Small intestine (tissue), 7 donors: Measurements from ENCODE around the gene NUCB1. TPM values are rescaled to one million over a fixed set of nuclear protein-coding genes. Genes with fewer than 3 reads are reported as not detected.
"Not testable (repeated sequence)": the region's sequence is repeated elsewhere in the genome, so short reads cannot be mapped to it uniquely, and the experiment has no call there.

ENCODE experiments used
- DNase-seq, 2 donors: peaks; one replicate each; pipeline versions ENCODE4 v3.0.0 to v3.0.0-alpha.2; 2013
- FAIRE-seq: peaks from 2 replicates; lab custom pipeline; 2012; peaks lifted over from hg19 to GRCh38; lab: Jason Lieb, UNC
- H3K27ac ChIP-seq, 3 donors: one replicate each; pipeline ENCODE4 v1.5.1; 2013; ENCODE audit warnings: low read length in 2 of 3, mild to moderate bottlenecking in 2 of 3, control low read depth in 1 of 3, inconsistent platforms in 1 of 3, low read depth in 1 of 3, moderate library complexity in 1 of 3
- H3K27me3 ChIP-seq, 3 donors: one replicate each; pipeline ENCODE4 v1.6.1; 2013; ENCODE audit warnings: low read length in 3 of 3, inconsistent platforms in 1 of 3; ENCODE audit not compliant: control insufficient read depth in 3 of 3, insufficient read depth in 3 of 3
- H3K36me3 ChIP-seq, 3 donors: one replicate each; pipeline ENCODE4 v1.6.1; 2013; ENCODE audit warnings: low read length in 3 of 3, inconsistent platforms in 1 of 3, low read depth in 1 of 3, mild to moderate bottlenecking in 1 of 3, moderate library complexity in 1 of 3; ENCODE audit not compliant: control insufficient read depth in 3 of 3, insufficient read depth in 2 of 3
- H3K4me1 ChIP-seq, 3 donors: one replicate each; pipeline ENCODE4 v1.6.1; 2013; ENCODE audit warnings: low read length in 2 of 3, inconsistent platforms in 1 of 3, low read depth in 1 of 3, mild to moderate bottlenecking in 1 of 3, moderate library complexity in 1 of 3; ENCODE audit not compliant: control insufficient read depth in 3 of 3, insufficient read depth in 2 of 3
- H3K4me3 ChIP-seq, 3 donors: one replicate each; pipeline ENCODE4 v1.5.1; 2013; ENCODE audit warnings: low read length in 3 of 3, control low read depth in 1 of 3, inconsistent platforms in 1 of 3, low read depth in 1 of 3, mild to moderate bottlenecking in 1 of 3, moderate library complexity in 1 of 3
- H3K9me3 ChIP-seq, 2 donors: one replicate each; pipeline ENCODE4 v1.6.1; 2013; ENCODE audit warnings: low read depth in 1 of 2, low read length in 1 of 2; ENCODE audit not compliant: control insufficient read depth in 2 of 2, insufficient read depth in 1 of 2
- WGBS, 3 donors: extraction: QIAGEN DNeasy Blood & Tissue Kit; methylation state at CpG; one replicate each; pipeline ENCODE4 v1.1.7; 2013; 5-methylcytosine and 5-hydroxymethylcytosine counted together
- polyA plus RNA-seq, 4 donors: library from polyadenylated mRNA; stranded (reverse) in 3 of 4; unstranded in 1 of 4; fragments of 200-250 nt in 3 of 4; fragments of 120-200 nt in 1 of 4; gene quantifications; one replicate each; pipeline versions ENCODE4 v1.2.1 to v1.2.3, GENCODE V29; 2013
- donor health status: healthy with polysubstance abuse.
- donor health status: control.
- donor health status: control.
- donor health status: Bipolar disorder and iron deficiency.
- donor health status: healthy.

The NUCB1 gene
- polyA plus RNA-seq, 4 donors: 102 to 359 (median 228) TPM

DNA sequence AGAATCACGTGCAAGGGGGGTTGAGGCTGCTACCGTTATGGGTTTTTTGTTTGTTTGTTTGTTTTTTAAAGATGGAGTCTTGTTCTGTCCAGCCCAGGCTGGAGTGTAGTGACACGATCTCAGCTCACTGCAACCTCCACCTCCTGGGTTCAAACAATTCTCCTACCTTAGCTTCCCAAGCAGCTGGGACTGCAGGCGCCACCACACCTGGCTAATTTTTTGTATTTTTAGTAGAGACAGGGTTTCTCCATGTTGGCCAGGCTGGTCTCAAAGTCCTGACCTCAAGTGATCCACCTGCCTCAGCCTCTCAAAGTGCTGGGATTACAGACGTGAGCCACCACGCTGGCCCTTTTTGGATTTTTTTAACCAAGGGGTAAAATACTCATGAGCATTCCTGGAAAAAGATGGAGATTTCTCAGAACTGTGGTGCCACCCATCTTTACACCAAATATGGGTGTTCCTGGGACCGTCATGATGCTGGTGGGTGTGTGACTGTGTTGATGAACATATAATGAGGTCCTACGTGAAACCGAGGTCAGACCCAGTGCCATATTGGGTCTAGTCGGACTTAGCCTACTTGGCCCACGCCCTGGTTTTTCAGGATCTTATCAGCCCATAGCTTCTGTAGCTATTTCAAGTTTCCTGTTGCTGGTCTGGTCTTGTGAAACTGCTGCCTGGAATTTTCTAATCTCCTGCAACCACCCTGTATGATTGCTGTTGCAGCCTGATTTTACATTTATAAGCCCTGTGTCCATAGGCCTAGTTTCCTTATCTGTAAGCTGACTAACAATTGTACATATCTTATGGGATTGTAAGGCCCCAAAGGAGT lies 21.7 kb upstream of the NUCB1 start:
- H3K9me3 ChIP-seq: peaks cover 0 to 6% of the 10 kb centered on the region in 2 donors
- peak overlapping the region; percentile 2 to 79 (median 44) for H3K27ac ChIP-seq
- H3K27me3 ChIP-seq: no peaks in the 10 kb centered on the region
- no peak overlapping the region for H3K4me3 ChIP-seq
- no peak for FAIRE-seq
- H3K4me1 ChIP-seq: peaks cover 0 to 48% (median 3%) of the 10 kb centered on the region in 3 donors
- peak; percentile 75 to 76 for DNase-seq
- H3K36me3 ChIP-seq: peaks cover 4 to 54% (median 8%) of the 10 kb centered on the region in 3 donors
- 55 to 69% (median 69%) methylated on average over 11 of the region's 11 CpGs for WGBS, 3 donors

DNA sequence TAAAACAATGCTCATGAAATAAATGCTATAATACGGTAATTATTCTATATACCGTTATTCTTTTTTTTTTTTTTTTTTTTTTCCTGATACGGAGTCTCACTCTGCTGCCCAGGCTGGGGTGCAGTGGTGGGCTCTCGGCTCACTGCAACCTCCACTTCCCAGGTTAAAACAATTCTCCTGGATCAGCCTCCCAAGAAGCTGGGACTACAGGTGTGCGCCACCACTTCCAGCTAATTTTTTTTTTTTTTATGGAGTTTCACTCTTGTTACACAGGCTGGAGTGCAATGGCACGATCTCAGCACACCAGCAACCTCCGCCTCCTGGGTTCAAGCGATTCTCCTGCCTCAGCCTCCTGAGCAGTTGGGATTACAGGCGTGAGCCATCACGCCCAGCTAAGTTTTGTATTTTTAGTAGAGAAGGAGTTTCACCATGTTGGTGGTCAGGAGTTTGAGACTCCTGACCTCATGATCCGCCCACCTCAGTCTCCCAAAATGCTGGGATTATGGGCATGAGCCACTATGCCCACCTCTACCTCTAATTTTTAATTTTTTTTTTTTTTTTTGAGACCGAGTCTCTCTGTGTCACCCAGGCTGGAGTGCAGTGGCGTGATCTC lies 21.0 kb upstream of the NUCB1 start:
- H3K4me1 ChIP-seq: peaks cover 0 to 41% (median 0%) of the 10 kb centered on the region in 3 donors
- H3K27ac ChIP-seq: peak overlapping the region in 1 of 3 donors; percentile 55
- no peak overlapping the region for H3K4me3 ChIP-seq
- FAIRE-seq (no peak), DNase-seq (no peak)
- H3K36me3 ChIP-seq: peaks cover 0 to 47% (median 4%) of the 10 kb centered on the region in 3 donors
- H3K9me3 ChIP-seq: peaks cover 0 to 6% of the 10 kb centered on the region in 2 donors
- H3K27me3 ChIP-seq: no peaks in the 10 kb centered on the region
- 88 to 94% (median 91%) methylated on average over 13 of the region's 13 CpGs for WGBS, 3 donors

DNA sequence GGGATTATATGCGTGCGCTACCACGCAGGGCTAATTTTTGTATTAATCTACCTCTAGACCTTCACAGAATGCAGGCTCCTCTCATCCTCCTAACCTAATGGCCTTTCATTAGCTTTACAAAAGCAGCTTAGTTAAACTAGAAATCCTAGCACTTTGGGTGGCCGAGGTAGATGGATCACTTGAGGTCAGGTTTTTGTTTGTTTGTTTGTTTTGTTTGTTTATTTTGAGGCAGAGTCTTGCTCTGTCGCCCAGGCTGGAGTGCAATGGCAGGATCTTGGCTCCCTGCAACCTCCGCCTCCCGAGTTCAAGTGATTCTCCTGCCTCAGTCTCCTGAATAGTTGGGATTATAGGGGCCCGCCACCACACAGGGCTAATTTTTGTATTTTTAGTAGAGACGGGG lies 20.4 kb upstream of the NUCB1 start:
- H3K4me3 ChIP-seq, FAIRE-seq, H3K27me3 ChIP-seq, DNase-seq, H3K27ac ChIP-seq, H3K9me3 ChIP-seq: not testable (repeated sequence)
- H3K4me1 ChIP-seq: peaks cover 0 to 35% (median 0%) of the 10 kb centered on the region in 3 donors
- WGBS, 3 donors: 89 to 97% (median 96%) methylated on average over 9 of the region's 9 CpGs
- peaks cover 0 to 42% (median 0%) of the 10 kb centered on the region in 3 donors for H3K36me3 ChIP-seq

DNA sequence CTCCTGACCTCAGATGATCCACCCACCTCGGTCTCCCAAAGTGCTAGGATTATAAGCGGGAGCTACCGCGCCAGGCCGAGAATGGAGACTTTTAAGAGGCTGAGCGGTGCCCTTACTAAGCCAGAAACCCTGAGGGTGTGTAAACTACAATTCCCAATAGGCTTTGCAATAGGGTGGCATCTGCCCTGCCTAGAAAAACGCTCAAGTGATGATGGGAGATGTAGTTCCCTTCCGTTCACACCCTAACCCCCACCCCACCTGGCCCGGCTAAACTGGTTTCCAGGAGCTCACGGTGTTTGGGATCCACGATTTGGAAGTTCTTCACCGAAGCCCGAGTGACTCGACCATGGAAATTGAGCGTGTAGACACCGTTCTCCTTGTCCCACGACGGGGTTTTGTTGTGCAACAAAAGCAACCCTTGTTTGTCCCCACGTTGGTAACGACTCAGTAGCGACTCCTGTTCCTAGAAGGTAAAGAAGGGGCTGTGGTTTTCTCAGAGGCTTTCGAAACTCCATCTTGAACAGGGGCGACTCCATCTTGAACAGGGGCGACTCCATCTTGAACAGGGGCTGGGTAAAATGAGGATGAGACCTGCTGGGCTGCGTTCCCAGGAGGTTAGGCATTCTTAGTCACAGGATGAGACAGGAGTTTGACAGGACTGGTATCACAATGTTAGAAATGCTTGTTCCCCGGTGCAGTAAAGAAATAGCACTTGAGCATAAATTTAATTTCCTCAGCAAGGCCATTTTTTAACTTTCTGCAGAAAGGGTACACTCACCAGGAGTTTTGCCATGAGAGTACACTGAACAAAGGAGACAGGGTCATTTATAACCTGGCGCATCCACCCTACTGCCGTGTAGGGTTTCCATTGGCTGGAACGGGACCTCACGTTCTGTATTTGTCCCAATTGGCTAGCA lies 18.1 kb upstream of the NUCB1 start:
- 87 to 90% (median 88%) methylated on average over 30 of the region's 30 CpGs for WGBS, 3 donors
- no peak for FAIRE-seq
- DNase-seq: peak in 1 of 2 donors; percentile 37
- peaks cover 0 to 19% (median 0%) of the 10 kb centered on the region in 3 donors for H3K4me1 ChIP-seq
- peaks cover 0 to 19% (median 0%) of the 10 kb centered on the region in 3 donors for H3K36me3 ChIP-seq
- H3K9me3 ChIP-seq: peaks cover 0 to 6% of the 10 kb centered on the region in 2 donors
- no peak overlapping the region for H3K4me3 ChIP-seq
- H3K27me3 ChIP-seq: no peaks in the 10 kb centered on the region
- H3K27ac ChIP-seq: no peak overlapping the region

DNA sequence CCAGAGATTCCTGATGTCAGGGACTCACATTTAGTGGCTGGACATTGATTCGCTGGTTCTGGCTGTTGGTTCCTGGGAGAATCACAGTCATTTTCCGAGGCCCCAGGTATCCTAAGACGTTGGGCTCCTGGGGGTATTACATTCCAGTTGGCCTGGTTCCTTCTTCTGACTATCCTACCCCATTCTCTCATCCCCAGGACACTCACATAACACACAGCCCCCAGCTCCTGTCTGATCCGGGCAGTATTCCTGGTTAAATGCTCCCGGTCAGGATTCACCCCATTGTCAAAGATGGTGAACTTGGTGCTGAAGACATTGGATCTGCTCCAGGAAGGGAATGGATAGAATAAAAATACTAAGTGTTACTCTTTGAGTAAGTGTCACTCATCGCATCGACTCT lies 16.4 kb upstream of the NUCB1 start:
- Histone ChIP-seq H3K9me3 (peaks cover 0 to 6% of the 10 kb centered on the region in 2 donors), H3K36me3 (peaks cover 0 to 6% (median 0%) of the 10 kb centered on the region in 3 donors), H3K27me3 (no peaks in the 10 kb centered on the region), H3K4me1 (peaks cover 0 to 7% (median 0%) of the 10 kb centered on the region in 3 donors), H3K27ac (no peak overlapping the region), H3K4me3 (no peak overlapping the region)
- 94 to 98% (median 96%) methylated on average over 7 of the region's 7 CpGs for WGBS, 3 donors
- DNase-seq (no peak), FAIRE-seq (no peak)

DNA sequence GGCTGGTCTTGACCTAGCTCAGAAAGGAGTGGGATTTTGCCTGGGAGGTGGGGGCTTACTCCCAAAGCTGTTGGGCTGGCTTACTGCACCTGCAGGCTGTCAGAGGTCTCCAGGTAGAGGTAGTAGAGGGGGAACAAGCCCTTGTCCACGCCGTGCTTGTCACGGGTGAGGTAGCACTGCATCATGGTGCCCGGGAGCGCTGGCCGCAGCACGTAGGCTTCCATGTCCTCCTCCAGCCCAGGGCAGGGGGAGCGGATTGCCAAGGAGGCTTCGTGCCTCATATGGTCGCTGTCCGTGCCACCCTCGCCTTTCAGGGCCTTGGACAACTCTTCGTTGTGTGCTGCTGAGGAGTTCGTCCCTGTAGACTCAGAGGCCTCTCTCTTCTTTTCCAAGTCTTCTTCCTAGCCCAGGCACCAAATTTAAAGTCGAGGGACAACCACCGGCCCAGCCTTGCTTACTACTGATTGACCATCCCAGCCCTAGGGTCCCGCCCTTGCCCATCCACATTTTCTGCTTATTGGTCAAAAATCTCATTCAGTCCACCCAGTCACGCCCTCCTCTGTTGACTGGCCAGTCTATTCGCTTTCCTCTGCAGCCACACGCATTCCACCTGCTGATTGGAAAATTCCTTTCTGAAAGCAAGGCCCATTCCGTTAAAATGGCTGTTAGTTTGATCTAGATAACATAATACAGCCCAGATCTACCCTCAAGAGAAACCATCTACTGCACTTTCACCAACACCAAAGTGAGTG lies 12.1 kb upstream of the NUCB1 start:
- Histone ChIP-seq H3K4me3 (no peak overlapping the region), H3K27ac (no peak overlapping the region), H3K9me3 (no peaks in the 10 kb centered on the region), H3K4me1 (peaks cover 0 to 10% (median 0%) of the 10 kb centered on the region in 3 donors), H3K36me3 (no peaks in the 10 kb centered on the region), H3K27me3 (peaks cover 0 to 4% (median 0%) of the 10 kb centered on the region in 3 donors)
- DNase-seq: no peak
- no peak for FAIRE-seq
- WGBS, 3 donors: 93 to 96% (median 94%) methylated on average over 21 of the region's 21 CpGs

DNA sequence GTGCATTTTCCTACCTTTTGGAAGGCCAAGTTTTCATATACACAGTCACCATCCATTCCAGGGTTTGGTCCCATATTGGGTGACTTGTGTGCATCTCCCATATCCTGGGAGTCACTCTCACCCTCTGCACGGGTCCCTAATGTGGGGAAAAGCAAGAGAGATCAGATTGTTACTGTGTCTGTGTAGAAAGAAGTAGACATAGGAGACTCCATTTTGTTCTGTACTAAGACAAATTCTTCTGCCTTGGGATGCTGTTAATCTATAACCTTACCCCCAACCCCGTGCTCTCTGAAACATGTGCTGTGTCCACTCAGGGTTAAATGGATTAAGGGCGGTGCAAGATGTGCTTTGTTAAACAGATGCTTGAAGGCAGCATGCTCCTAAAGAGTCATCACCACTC lies 10.6 kb upstream of the NUCB1 start:
- H3K4me3 ChIP-seq, FAIRE-seq, H3K36me3 ChIP-seq, H3K27me3 ChIP-seq, H3K27ac ChIP-seq, DNase-seq, H3K9me3 ChIP-seq: not testable (repeated sequence)
- H3K4me1 ChIP-seq: peaks cover 0 to 10% (median 0%) of the 10 kb centered on the region in 3 donors
- 50 to 80% (median 52%) methylated on average over 2 of the region's 3 CpGs for WGBS, 3 donors
